ENCODE measurements around the gene GNG12. TPM values are rescaled to one million over a fixed set of nuclear protein-coding genes. Genes with fewer than 3 reads are reported as not detected.

GNG12 gene
- total and polyA plus RNA-seq, 11 donors = 7.7 to 80.2 (median 44.6) TPM

GRCh38 chr1:67802565-67802964, 30.7 kb downstream of the GNG12 start:
- intact Hi-C loops (cut with DNase I) = no loop called here
- H3K4me1 ChIP-seq = peaks cover 0 to 26% (median 18%) of the 10 kb centered on the region in 12 donors
- 74 to 88% (median 81%) methylated on average over 3 of the region's 3 CpGs for WGBS, 4 donors
- no peak overlapping the region for H3K27ac ChIP-seq
- H3K4me3 ChIP-seq = no peak overlapping the region
- DNase-seq = no peak
- TF ChIP-seq CTCF (IDR thresholded peaks at IDR 0.05) (no peak), POLR2A (IDR thresholded peaks at IDR 0.05) (no peak)
- peak in 2 of 4 donors; percentile 14 to 33 for ATAC-seq
- H3K9me3 ChIP-seq = peaks cover 0 to 4% (median 0%) of the 10 kb centered on the region in 12 donors
- no peaks in the 10 kb centered on the region for H3K36me3 ChIP-seq
- no peaks in the 10 kb centered on the region for H3K27me3 ChIP-seq

- no peaks in the 10 kb centered on the region for H3K27me3 ChIP-seq
- intact Hi-C loops (cut with DNase I) = no loop called here
- no peak for ATAC-seq
- TF ChIP-seq POLR2A (IDR thresholded peaks at IDR 0.05) = no peak
- no peak for TF ChIP-seq CTCF (IDR thresholded peaks at IDR 0.05)
- H3K4me3 ChIP-seq = no peak overlapping the region
- H3K36me3 ChIP-seq = no peaks in the 10 kb centered on the region
- no peak overlapping the region for H3K27ac ChIP-seq
- DNase-seq = no peak
- no peaks in the 10 kb centered on the region for H3K9me3 ChIP-seq
- H3K4me1 ChIP-seq = peaks cover 0 to 26% (median 18%) of the 10 kb centered on the region in 12 donors
These were observed 31.4 kb downstream of the GNG12 start for GRCh38 chr1:67801903-67802302.

- DNase-seq (no peak), ATAC-seq (no peak)
- Histone ChIP-seq H3K4me1 (peaks cover 0 to 45% (median 11%) of the 10 kb centered on the region in 12 donors), H3K27me3 (no peaks in the 10 kb centered on the region), H3K27ac (no peak overlapping the region), H3K4me3 (no peak overlapping the region), H3K9me3 (no peaks in the 10 kb centered on the region), H3K36me3 (no peaks in the 10 kb centered on the region)
- WGBS, 4 donors = 87 to 92% (median 90%) methylated on average over 7 to 8 of the region's 8 CpGs
- TF ChIP-seq CTCF (IDR thresholded peaks at IDR 0.05) = no peak
- TF ChIP-seq POLR2A (IDR thresholded peaks at IDR 0.05) = no peak
- intact Hi-C loops (cut with DNase I) = no loop called here
These were observed 37.9 kb downstream of the GNG12 start for GRCh38 chr1:67795179-67795912.

- Histone ChIP-seq H3K4me1 (peaks cover 0 to 45% (median 11%) of the 10 kb centered on the region in 12 donors), H3K27ac (peak overlapping the region in 4 of 12 donors; percentile 12 to 28 (median 22)), H3K4me3 (no peak overlapping the region), H3K36me3 (no peaks in the 10 kb centered on the region), H3K9me3 (no peaks in the 10 kb centered on the region), H3K27me3 (no peaks in the 10 kb centered on the region)
- ATAC-seq (peak in 1 of 4 donors; percentile 49), DNase-seq (no peak)
- TF ChIP-seq CTCF (IDR thresholded peaks at IDR 0.05) (no peak), POLR2A (IDR thresholded peaks at IDR 0.05) (no peak)
- 62 to 76% (median 69%) methylated on average over 3 of the region's 3 CpGs for WGBS, 4 donors
- intact Hi-C loops (cut with DNase I) = no loop called here
These were observed 39.7 kb downstream of the GNG12 start for GRCh38 chr1:67793562-67793961.

All from heart left ventricle (tissue), 16 donors.